Heart left ventricle (tissue), 16 donors: Measurements from ENCODE around the gene ISCU. TPM values are rescaled to one million over a fixed set of nuclear protein-coding genes. Genes with fewer than 3 reads are reported as not detected.

ENCODE experiments used
- ATAC-seq, 4 donors: fragments of 200-7000 bp; cut with Tn5 transposase; one replicate each; pipeline ENCODE4 v1.9.1; 2020 to 2022; ENCODE audit warnings: moderate library complexity in 4 of 4, mild to moderate bottlenecking in 3 of 4, moderate number of reproducible peaks in 1 of 4
- DNase-seq, 5 donors: peaks; one replicate each; pipeline ENCODE4 v3.0.0-alpha.2; 2020
- H3K27ac ChIP-seq, 12 donors: fragments of 200-600 bp; sonication (generic) in 4 of 12; one replicate each; pipeline versions ENCODE4 v1.5.0 to v1.8.0; 2016 to 2022; ENCODE audit warnings: mild to moderate bottlenecking in 2 of 12
- H3K27me3 ChIP-seq, 9 donors: fragments of 200-600 bp; sonication (generic) in 2 of 9; one replicate each; pipeline versions ENCODE4 v1.5.1 to v1.8.0; 2016 to 2022; ENCODE audit warnings: mild to moderate bottlenecking in 3 of 9
- H3K36me3 ChIP-seq, 9 donors: fragments of 200-600 bp; sonication (generic) in 2 of 9; one replicate each; pipeline versions ENCODE4 v1.5.0 to v1.8.0; 2018 to 2022; ENCODE audit warnings: mild to moderate bottlenecking in 2 of 9
- H3K4me1 ChIP-seq, 12 donors: fragments of 200-600 bp; sonication (generic) in 4 of 12; one replicate each; pipeline versions ENCODE4 v1.5.0 to v1.8.0; 2016 to 2022; ENCODE audit warnings: mild to moderate bottlenecking in 3 of 12
- H3K4me3 ChIP-seq, 12 donors: fragments of 200-600 bp; sonication (generic) in 4 of 12; one replicate each; pipeline versions ENCODE4 v1.5.0 to v1.8.0; 2017 to 2022; ENCODE audit warnings: mild to moderate bottlenecking in 9 of 12, moderate library complexity in 4 of 12
- H3K9me3 ChIP-seq, 12 donors: fragments of 200-600 bp; sonication (generic) in 4 of 12; one replicate each; pipeline versions ENCODE4 v1.5.0 to v1.8.0; 2016 to 2022; ENCODE audit warnings: mild to moderate bottlenecking in 1 of 12
- POLR2A ChIP-seq, 2 donors: fragments of 450-650 bp; IDR thresholded peaks; one replicate each; pipeline ENCODE4 v1.6.1; 2017; ENCODE audit warnings: antibody characterized with exemption in 2 of 2, mild to moderate bottlenecking in 2 of 2, moderate library complexity in 2 of 2
- WGBS, 4 donors: extraction: QIAGEN DNeasy Blood & Tissue Kit in 2 of 4; methylation state at CpG; one replicate each; pipeline versions ENCODE4 v1.1.5 to v1.1.7; 2013 to 2018; 5-methylcytosine and 5-hydroxymethylcytosine counted together
- intact Hi-C, 10 donors: fragments of 100-400 bp; cut with DNase I; formaldehyde crosslinking; loops; one replicate each; pipeline versions ENCODE4 v1.11.1 to v1.14.2; 2022
- long read RNA-seq, 3 donors: library from polyadenylated mRNA; unstranded; transcript quantifications; one replicate each; pipeline ENCODE4 v2.0.0, GENCODE V29; 2020 to 2021
- polyA plus RNA-seq, 2 donors: library from polyadenylated mRNA; stranded (reverse); fragments of 200-250 nt; gene quantifications; one replicate each; pipeline ENCODE4 v1.2.3, GENCODE V29; 2013
- total RNA-seq, 9 donors: library from RNA; depleted of rRNA in 2 of 9; stranded (reverse); fragments of >200 nt in 2 of 9; fragmentation: NEBNext Ultra II Directional in 3 of 9; extraction: Animal tissue kit (Norgen Biotek cat#: 25700) in 3 of 9; gene quantifications; one replicate each; pipeline versions ENCODE4 v1.1.0 to v1.2.4, GENCODE V29; 2016 to 2023
- TF ChIP-seq, protein P1 (sequence below), 12 donors: fragments of 200-600 bp; sonication (generic) in 4 of 12; IDR thresholded peaks; one replicate each; pipeline versions ENCODE4 v1.5.0 to v1.8.0; 2018 to 2022; ENCODE audit warnings: antibody characterized with exemption in 12 of 12, mild to moderate bottlenecking in 5 of 12
- donor health status: ischemic (EF 13 %, LVEDD 7.1; RV severe dilation, severe dysfunction).
- donor health status: healthy with polysubstance abuse.
- donor health status: DM: no; HTN: yes; CAD: no.
- donor health status: DM: no; HTN: no; CAD: no.
- donor health status: ischemic (EF 25% LVEDD 6.9; RV normal size, moderate dysfunction).
- donor health status: ischemic (EF 25% LVEDD 5.7; RV mildly dilated, moderate dysfunction).
- donor health status: healthy.
- donor health status: DM: yes; HTN: yes; CAD: no.
- donor health status: ischemic (EF 35%, LVEDD 5.7; RV mildly dilated, moderate dysfunction).
- donor health status: nonischemic (EF 11% LVEDD 7.7; RV severe dilation, severe dysfunction).
- donor health status: DM: yes; HTN: yes; CAD: no.
- donor health status: PGD.
- donor health status: ischemic (EF 29% LVEDD 5.4; RV normal size, mild dysfunction).
- donor health status: nonischemic (EF 23%, LVEDD 6.1; RV moderate dilation, normal function).

Gene ISCU
- 100 to 1,000 TPM; 289 to 632 (median 497) TPM for total RNA-seq
- polyA plus RNA-seq: 100 to 1,000 TPM; 203 to 335 TPM
- long read RNA-seq, donor 1, transcript ISCU-201 (5 exons, 994 nt): major isoform, 431 of 490 reads
- long read RNA-seq, donor 1, partial matches to known transcripts: 27 of 490 reads
- long read RNA-seq, donor 1, other reads (novel, unspliced or antisense): 19 of 490 reads
- long read RNA-seq, donor 2, transcript ISCU-205 (5 exons, 1,330 nt): minor isoform, 16 of 410 reads
- long read RNA-seq, donor 2, transcript ISCU-201 (5 exons, 994 nt): major isoform, 356 of 410 reads
- long read RNA-seq, donor 2, transcript ISCU-213 (4 exons, 738 nt): minor isoform, 6 of 410 reads
- long read RNA-seq, donor 2, partial matches to known transcripts: 20 of 410 reads
- long read RNA-seq, donor 2, other reads (novel, unspliced or antisense): 9 of 410 reads
- long read RNA-seq, donor 3, transcript ISCU-201 (5 exons, 994 nt): major isoform, 188 of 207 reads
- long read RNA-seq, donor 3, partial matches to known transcripts: 7 of 207 reads
- long read RNA-seq, donor 3, other reads (novel, unspliced or antisense): 4 of 207 reads

DNA sequence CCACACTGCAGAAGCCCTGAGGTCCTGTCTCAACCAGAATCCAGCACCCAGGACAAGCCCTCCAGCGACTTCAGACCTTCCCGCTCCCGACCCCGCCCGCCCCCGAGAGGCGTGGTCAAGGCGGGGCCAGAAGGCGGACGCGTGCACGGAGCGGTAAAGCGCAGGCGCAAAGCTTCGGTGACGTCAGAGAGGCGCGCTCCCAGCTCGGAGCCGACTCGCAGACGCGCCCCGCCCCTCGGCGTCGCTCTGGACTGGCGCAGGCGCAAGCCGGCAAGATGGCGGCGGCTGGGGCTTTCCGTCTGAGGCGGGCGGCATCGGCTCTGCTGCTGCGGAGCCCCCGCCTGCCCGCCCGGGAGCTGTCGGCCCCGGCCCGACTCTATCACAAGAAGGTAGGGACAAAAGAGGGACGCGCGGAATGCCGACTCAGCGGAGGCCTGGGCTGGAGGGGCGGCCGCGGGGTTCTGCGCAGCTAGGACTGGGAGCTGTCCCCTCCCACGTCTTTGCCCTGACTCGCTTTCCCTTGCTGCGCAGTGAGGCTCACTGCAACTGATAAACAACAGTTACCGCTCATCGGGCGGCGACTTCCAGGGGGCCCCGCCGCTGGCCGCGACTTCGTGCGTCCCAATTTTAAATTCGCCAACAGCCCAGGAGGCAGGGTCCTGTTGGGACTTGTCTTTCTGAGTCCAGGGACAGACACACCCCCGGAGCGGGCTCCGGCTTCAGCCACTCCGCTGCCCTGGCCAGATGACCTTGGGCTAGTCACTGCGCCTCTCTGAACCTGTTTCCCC is at the start of gene ISCU:
ISCU (plus strand) TSS at position 249 of the 788 bp plus-strand sequence; CDS start at position 276, 27 bp downstream.
- Histone ChIP-seq H3K36me3 (peaks cover 0 to 48% (median 41%) of the 10 kb centered on the region in 9 donors), H3K4me1 (peaks cover 7 to 81% (median 56%) of the 10 kb centered on the region in 12 donors), H3K4me3 (peak within 1 kb of the TSS; percentile 67 to 100 (median 89)), H3K9me3 (no peaks in the 10 kb centered on the region), H3K27ac (peak within 1 kb of the TSS; percentile 84 to 98 (median 95)), H3K27me3 (no peaks in the 10 kb centered on the region)
- TF ChIP-seq POLR2A (IDR thresholded peaks at IDR 0.05): peak; percentile 86 to 98
- TF ChIP-seq, protein P1, sequence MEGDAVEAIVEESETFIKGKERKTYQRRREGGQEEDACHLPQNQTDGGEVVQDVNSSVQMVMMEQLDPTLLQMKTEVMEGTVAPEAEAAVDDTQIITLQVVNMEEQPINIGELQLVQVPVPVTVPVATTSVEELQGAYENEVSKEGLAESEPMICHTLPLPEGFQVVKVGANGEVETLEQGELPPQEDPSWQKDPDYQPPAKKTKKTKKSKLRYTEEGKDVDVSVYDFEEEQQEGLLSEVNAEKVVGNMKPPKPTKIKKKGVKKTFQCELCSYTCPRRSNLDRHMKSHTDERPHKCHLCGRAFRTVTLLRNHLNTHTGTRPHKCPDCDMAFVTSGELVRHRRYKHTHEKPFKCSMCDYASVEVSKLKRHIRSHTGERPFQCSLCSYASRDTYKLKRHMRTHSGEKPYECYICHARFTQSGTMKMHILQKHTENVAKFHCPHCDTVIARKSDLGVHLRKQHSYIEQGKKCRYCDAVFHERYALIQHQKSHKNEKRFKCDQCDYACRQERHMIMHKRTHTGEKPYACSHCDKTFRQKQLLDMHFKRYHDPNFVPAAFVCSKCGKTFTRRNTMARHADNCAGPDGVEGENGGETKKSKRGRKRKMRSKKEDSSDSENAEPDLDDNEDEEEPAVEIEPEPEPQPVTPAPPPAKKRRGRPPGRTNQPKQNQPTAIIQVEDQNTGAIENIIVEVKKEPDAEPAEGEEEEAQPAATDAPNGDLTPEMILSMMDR (IDR thresholded peaks at IDR 0.05): no peak
- 0% methylated on average over 33 to 72 of the region's 72 CpGs for WGBS, 4 donors
- peak; percentile 97 to 100 (median 98) for DNase-seq
- peak; percentile 84 to 90 (median 88) for ATAC-seq
- intact Hi-C loops: loop anchor here (1.0 to 10.0 kb wide), 16 partner anchors 55 to 535 kb away; partner anchors contain the start of genes ALKBH2 (in 6 of the 10), UNG (in 5 of the 10), SSH1 (in 3 of the 10) and CORO1C (in 2 of the 10)

DNA sequence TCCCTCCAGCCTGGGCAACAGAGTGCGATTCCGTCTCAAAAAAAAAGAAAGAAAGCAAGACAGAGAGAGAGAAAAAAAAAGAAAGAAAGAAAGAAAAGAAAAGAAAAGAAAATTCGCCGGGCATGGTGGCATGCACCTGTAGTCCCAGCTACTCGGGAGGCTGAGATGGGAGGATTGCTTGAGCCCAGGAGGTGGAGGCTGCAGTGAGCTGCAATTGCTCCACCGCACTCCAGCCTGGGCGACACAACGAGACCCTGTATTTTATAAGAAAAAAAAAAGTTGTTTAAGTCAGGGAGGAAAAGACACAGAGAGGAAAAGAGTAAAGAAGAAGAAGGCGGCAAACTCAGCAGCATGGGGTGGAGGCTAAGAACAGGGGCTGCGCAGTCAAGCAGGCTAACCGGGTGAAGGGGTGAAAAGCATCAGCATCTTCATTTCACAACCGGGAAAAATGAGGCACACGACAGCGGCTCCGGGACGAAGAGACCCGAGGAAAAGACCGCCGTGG is 47.9 kb upstream of the ISCU start:
- Histone ChIP-seq H3K27me3 (no peaks in the 10 kb centered on the region), H3K9me3 (peaks cover 0 to 4% (median 0%) of the 10 kb centered on the region in 12 donors), H3K4me3 (peak overlapping the region; percentile 61 to 97 (median 86)), H3K27ac (peak overlapping the region in 1 of 12 donors; percentile 29), H3K36me3 (peaks cover 0 to 28% (median 18%) of the 10 kb centered on the region in 9 donors), H3K4me1 (peaks cover 0 to 26% (median 10%) of the 10 kb centered on the region in 12 donors)
- TF ChIP-seq, protein P1 (IDR thresholded peaks at IDR 0.05): no peak
- no peak for TF ChIP-seq POLR2A (IDR thresholded peaks at IDR 0.05)
- peak in 1 of 4 donors; percentile 2 for ATAC-seq
- no peak for DNase-seq
- WGBS, 4 donors: 26 to 29% (median 27%) methylated on average over 19 of the region's 19 CpGs
- intact Hi-C loops: loop anchor here in 6 of 10 donors (5.0 to 10.0 kb wide), 8 partner anchors 277 to 830 kb away; partner anchors contain the start of genes PWP1 (in 3 of the 6) and PRDM4 (in 2 of the 6)

DNA sequence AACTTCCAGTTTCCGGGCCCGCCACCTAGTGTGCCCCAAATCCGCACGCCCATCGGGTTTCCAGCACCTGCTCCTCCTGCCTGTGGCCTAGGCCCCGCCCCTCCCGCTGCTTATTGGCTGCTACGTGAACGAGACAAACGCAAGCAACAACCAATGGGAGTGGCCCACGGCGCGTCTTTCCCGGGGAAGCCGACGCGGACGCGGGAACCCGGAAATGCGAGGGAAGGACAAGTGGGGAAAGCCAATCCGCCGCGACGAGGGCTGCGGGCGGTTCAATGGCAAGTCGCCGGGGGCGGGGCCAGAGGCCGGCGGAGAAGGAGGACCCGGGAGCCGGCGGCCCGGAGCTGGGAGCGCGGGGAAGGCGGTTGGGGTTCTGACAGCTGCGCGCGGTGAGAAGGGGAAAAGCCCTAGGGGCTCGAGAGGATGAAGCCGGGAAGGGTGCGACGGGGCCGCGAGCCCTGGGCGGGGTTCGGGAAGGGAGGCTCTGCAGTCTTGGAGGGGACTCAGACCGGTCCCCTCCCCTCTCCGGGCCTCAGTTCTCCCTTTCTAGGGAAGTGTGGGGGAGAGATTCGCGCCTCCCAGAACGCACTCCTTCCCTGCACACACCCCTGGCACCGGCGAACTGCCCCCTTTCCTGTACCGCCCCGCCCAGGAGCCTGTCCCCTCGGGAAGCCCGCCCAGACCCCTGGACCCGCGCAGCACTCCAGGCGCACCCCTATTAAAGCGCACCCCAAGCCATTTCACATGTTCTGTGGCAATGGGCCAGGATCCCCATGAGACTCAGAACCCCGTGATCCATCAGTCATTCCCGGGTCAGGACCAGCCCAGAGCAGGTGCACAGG is 47.2 kb upstream of the ISCU start, which contains the start of gene FICD:
FICD (plus strand) TSS at position 305 of the 842 bp plus-strand sequence. CDS start 1,696 bp downstream, outside the sequence.
- Histone ChIP-seq H3K9me3 (no peaks in the 10 kb centered on the region), H3K36me3 (peaks cover 0 to 35% (median 25%) of the 10 kb centered on the region in 9 donors), H3K27ac (peak within 1 kb of the TSS in 11 of 12 donors; percentile 59 to 85 (median 76)), H3K4me3 (peak within 1 kb of the TSS; percentile 61 to 97 (median 86)), H3K27me3 (no peaks in the 10 kb centered on the region), H3K4me1 (peaks cover 0 to 26% (median 10%) of the 10 kb centered on the region in 12 donors)
- peak in 1 of 2 donors; percentile 71 for TF ChIP-seq POLR2A (IDR thresholded peaks at IDR 0.05)
- TF ChIP-seq, protein P1 (IDR thresholded peaks at IDR 0.05): no peak
- DNase-seq (peak; percentile 100), ATAC-seq (peak; percentile 95 to 98 (median 96))
- intact Hi-C loops: loop anchor here in 6 of 10 donors (5.0 to 10.0 kb wide), 8 partner anchors 278 to 830 kb away; partner anchors contain the start of genes PWP1 (in 3 of the 6) and PRDM4 (in 2 of the 6)
- WGBS, 4 donors: 0 to 1% (median 0%) methylated on average over 44 to 67 of the region's 67 CpGs
